ENCODE data around the gene HNRNPC. TPM values are rescaled to one million over a fixed set of nuclear protein-coding genes. Genes with fewer than 3 reads are reported as not detected.
A peak's percentile ranks its signal among the peaks of the same experiment; 100 is the strongest.

HNRNPC gene
- total RNA-seq, 4 donors from 2014 or later: 192 to 343 (median 212) TPM

- Histone ChIP-seq H3K27ac (peak overlapping the region; percentile 16 to 99 (median 47)), H3K4me3 (peak overlapping the region in 1 of 4 donors; percentile 17), H3K36me3 (peaks cover 0 to 43% (median 19%) of the 10 kb centered on the region in 4 donors), H3K9me3 (no peaks in the 10 kb centered on the region), H3K4me1 (peaks cover 42 to 90% (median 60%) of the 10 kb centered on the region in 4 donors), H3K27me3 (no peaks in the 10 kb centered on the region)
- in situ Hi-C loops (cut with MboI; ENCODE audit: low pct_ligation_motif_present in 1 of 4, low pct_unique_long_range_greater_than_20kb in 1 of 4, low sequenced_read_pairs in 3 of 4): no loop called here
- TF ChIP-seq, protein P1, sequence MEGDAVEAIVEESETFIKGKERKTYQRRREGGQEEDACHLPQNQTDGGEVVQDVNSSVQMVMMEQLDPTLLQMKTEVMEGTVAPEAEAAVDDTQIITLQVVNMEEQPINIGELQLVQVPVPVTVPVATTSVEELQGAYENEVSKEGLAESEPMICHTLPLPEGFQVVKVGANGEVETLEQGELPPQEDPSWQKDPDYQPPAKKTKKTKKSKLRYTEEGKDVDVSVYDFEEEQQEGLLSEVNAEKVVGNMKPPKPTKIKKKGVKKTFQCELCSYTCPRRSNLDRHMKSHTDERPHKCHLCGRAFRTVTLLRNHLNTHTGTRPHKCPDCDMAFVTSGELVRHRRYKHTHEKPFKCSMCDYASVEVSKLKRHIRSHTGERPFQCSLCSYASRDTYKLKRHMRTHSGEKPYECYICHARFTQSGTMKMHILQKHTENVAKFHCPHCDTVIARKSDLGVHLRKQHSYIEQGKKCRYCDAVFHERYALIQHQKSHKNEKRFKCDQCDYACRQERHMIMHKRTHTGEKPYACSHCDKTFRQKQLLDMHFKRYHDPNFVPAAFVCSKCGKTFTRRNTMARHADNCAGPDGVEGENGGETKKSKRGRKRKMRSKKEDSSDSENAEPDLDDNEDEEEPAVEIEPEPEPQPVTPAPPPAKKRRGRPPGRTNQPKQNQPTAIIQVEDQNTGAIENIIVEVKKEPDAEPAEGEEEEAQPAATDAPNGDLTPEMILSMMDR (IDR thresholded peaks at IDR 0.05): no peak
- no peak for TF ChIP-seq POLR2A (IDR thresholded peaks at IDR 0.05)
- no peak for TF ChIP-seq EP300 (IDR thresholded peaks at IDR 0.05; ENCODE audit: low read depth)
- no peak for TF ChIP-seq POLR2AphosphoS5 (IDR thresholded peaks at IDR 0.05)
- intact Hi-C loops (cut with DNase I; ENCODE audit: low total_unique reads): no loop called here
- no peak for DNase-seq
- WGBS, 2 donors (ENCODE audit: low coverage in 1 of 2): 15% methylated on average over 5 of the region's 5 CpGs
These were observed 5.8 kb downstream of the HNRNPC start for GRCh38 chr14:21263284-21264024.

DNA sequence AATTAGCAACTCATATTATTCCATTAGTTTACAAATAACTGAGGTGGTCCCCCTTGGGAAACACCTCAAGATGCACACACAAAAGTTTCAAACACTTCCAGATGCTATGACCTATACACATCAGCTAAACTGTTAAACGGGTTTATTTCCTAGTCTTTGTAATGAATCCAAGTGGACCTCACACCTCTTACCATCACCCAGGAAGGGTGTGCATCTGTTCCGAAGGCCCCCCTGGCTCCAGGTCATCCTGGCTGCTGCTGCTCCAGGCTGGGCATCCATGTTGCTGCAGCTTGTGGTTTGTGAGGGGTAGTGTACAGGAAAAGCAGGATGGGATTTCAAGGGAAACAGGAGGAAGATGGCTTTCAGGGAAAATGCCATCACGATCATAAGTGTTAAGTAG lies 6.8 kb downstream of the HNRNPC start:
- no peak for TF ChIP-seq POLR2A (IDR thresholded peaks at IDR 0.05)
- TF ChIP-seq EP300 (IDR thresholded peaks at IDR 0.05; ENCODE audit: low read depth): no peak
- TF ChIP-seq, protein P1 (IDR thresholded peaks at IDR 0.05): no peak
- no peak for TF ChIP-seq POLR2AphosphoS5 (IDR thresholded peaks at IDR 0.05)
- H3K4me1 ChIP-seq: peaks cover 48 to 90% (median 63%) of the 10 kb centered on the region in 4 donors
- H3K27me3 ChIP-seq: no peaks in the 10 kb centered on the region
- no peak for DNase-seq
- no peak overlapping the region for H3K27ac ChIP-seq
- no peaks in the 10 kb centered on the region for H3K9me3 ChIP-seq
- no peak overlapping the region for H3K4me3 ChIP-seq
- WGBS, 2 donors (ENCODE audit: low coverage in 1 of 2): 60 to 71% methylated on average over 2 to 3 of the region's 3 CpGs
- H3K36me3 ChIP-seq: peaks cover 0 to 43% (median 19%) of the 10 kb centered on the region in 4 donors
- in situ Hi-C loops (cut with MboI; ENCODE audit: low pct_ligation_motif_present in 1 of 4, low pct_unique_long_range_greater_than_20kb in 1 of 4, low sequenced_read_pairs in 3 of 4) (no loop called here), intact Hi-C loops (cut with DNase I; ENCODE audit: low total_unique reads) (no loop called here)

GRCh38 chr14:21261824-21262223 lies 7.4 kb downstream of the HNRNPC start:
- TF ChIP-seq EP300 (IDR thresholded peaks at IDR 0.05; ENCODE audit: low read depth) (no peak), POLR2AphosphoS5 (IDR thresholded peaks at IDR 0.05) (no peak), POLR2A (IDR thresholded peaks at IDR 0.05) (no peak)
- TF ChIP-seq, protein P1 (IDR thresholded peaks at IDR 0.05): no peak
- no peak overlapping the region for H3K4me3 ChIP-seq
- 36 to 63% methylated on average over 1 of the region's 1 CpG for WGBS, 2 donors (ENCODE audit: low coverage in 1 of 2)
- peaks cover 0 to 43% (median 19%) of the 10 kb centered on the region in 4 donors for H3K36me3 ChIP-seq
- H3K4me1 ChIP-seq: peaks cover 48 to 90% (median 61%) of the 10 kb centered on the region in 4 donors
- no peaks in the 10 kb centered on the region for H3K9me3 ChIP-seq
- intact Hi-C loops (cut with DNase I; ENCODE audit: low total_unique reads): no loop called here
- DNase-seq: no peak
- in situ Hi-C loops (cut with MboI; ENCODE audit: low pct_ligation_motif_present in 1 of 4, low pct_unique_long_range_greater_than_20kb in 1 of 4, low sequenced_read_pairs in 3 of 4): no loop called here
- H3K27me3 ChIP-seq: no peaks in the 10 kb centered on the region
- H3K27ac ChIP-seq: no peak overlapping the region

GRCh38 chr14:21258889-21259787 lies 10.1 kb downstream of the HNRNPC start:
- Histone ChIP-seq H3K4me1 (peaks cover 41 to 83% (median 49%) of the 10 kb centered on the region in 4 donors), H3K4me3 (no peak overlapping the region), H3K27me3 (no peaks in the 10 kb centered on the region), H3K36me3 (peaks cover 0 to 55% (median 15%) of the 10 kb centered on the region in 4 donors), H3K9me3 (no peaks in the 10 kb centered on the region), H3K27ac (no peak overlapping the region)
- TF ChIP-seq EP300 (IDR thresholded peaks at IDR 0.05; ENCODE audit: low read depth) (no peak), POLR2AphosphoS5 (IDR thresholded peaks at IDR 0.05) (peak in 1 of 3 donors; percentile 2)
- in situ Hi-C loops (cut with MboI; ENCODE audit: low pct_ligation_motif_present in 1 of 4, low pct_unique_long_range_greater_than_20kb in 1 of 4, low sequenced_read_pairs in 3 of 4): loop anchor here in 1 of 4 donors (10.0 kb wide), 1 partner anchor 126 kb away; the partner anchor contains the start of gene SUPT16H
- DNase-seq: no peak
- WGBS, 2 donors (ENCODE audit: low coverage in 1 of 2): 72 to 83% methylated on average over 5 of the region's 5 CpGs
- intact Hi-C loops (cut with DNase I; ENCODE audit: low total_unique reads): no loop called here

All from transverse colon (tissue), 4 donors.